ENCODE measurements around the gene EXOSC7.

- TF ChIP-seq USF1 (IDR thresholded peaks at IDR 0.05) = no peak
- TF ChIP-seq FOXM1 (IDR thresholded peaks at IDR 0.05; ENCODE audit: borderline replicate concordance, low read depth) = no peak
- TF ChIP-seq EGR1 (IDR thresholded peaks at IDR 0.05) = no peak
- TF ChIP-seq RAD21 (IDR thresholded peaks at IDR 0.05; ENCODE audit: low read depth) = no peak
- no peak for TF ChIP-seq CEBPB (IDR thresholded peaks at IDR 0.05)
- no peak for TF ChIP-seq TAF1 (IDR thresholded peaks at IDR 0.05; ENCODE audit: low read depth)
- no peak for TF ChIP-seq REST (IDR thresholded peaks at IDR 0.05; ENCODE audit: low read depth)
- no peak for TF ChIP-seq EP300 (IDR thresholded peaks at IDR 0.05; ENCODE audit: borderline replicate concordance)
- TF ChIP-seq YY1 (IDR thresholded peaks at IDR 0.05; ENCODE audit: low read depth) = no peak
These were observed 73.8 kb downstream of the EXOSC7 start for GRCh38 chr3:45049807-45050206.
